Mesenchymal stem cell (in vitro differentiated cells and primary cell): ENCODE results near the gene SLC7A7.

Experiments used
- DNase-seq: peaks from one replicate; pipeline ENCODE4 v3.0.0-alpha.2; 2013
- H2AFZ ChIP-seq: one replicate; pipeline ENCODE4 v1.6.1; 2013; ENCODE audit warnings: low read depth, mild to moderate bottlenecking, control low read depth, inconsistent platforms, low read length, moderate library complexity
- H2AK5ac ChIP-seq: 2 replicates; pipeline ENCODE4 v1.6.1; 2013; ENCODE audit warnings: low read length, moderate library complexity, mild to moderate bottlenecking, inconsistent platforms; ENCODE audit not compliant: severe bottlenecking
- H2BK120ac ChIP-seq: one replicate; pipeline ENCODE4 v1.6.1; 2013; ENCODE audit warnings: low read depth, mild to moderate bottlenecking, inconsistent platforms, low read length, moderate library complexity
- H2BK12ac ChIP-seq, 2 experiments: one replicate each; pipeline ENCODE4 v1.6.1; 2013; ENCODE audit warnings: inconsistent platforms in 2 of 2, low read length in 2 of 2, mild to moderate bottlenecking in 2 of 2, moderate library complexity in 2 of 2, control low read depth in 1 of 2
- H2BK15ac ChIP-seq: one replicate; pipeline ENCODE4 v1.6.1; 2013; ENCODE audit warnings: mild to moderate bottlenecking, low read depth, inconsistent platforms; ENCODE audit not compliant: poor library complexity, severe bottlenecking
- H2BK5ac ChIP-seq: 2 replicates; pipeline ENCODE4 v1.6.1; 2013; ENCODE audit warnings: low read depth, mild to moderate bottlenecking, low read length, control low read depth, inconsistent platforms; ENCODE audit not compliant: poor library complexity, severe bottlenecking
- H3K14ac ChIP-seq, 2 experiments: one replicate each; pipeline ENCODE4 v1.6.1; 2013; ENCODE audit warnings: inconsistent platforms in 2 of 2, low read length in 2 of 2, control low read depth in 1 of 2, mild to moderate bottlenecking in 1 of 2, moderate library complexity in 1 of 2
- H3K18ac ChIP-seq, 2 experiments: one replicate each; pipeline ENCODE4 v1.6.1; 2013; ENCODE audit warnings: inconsistent platforms in 2 of 2, low read length in 2 of 2, control low read depth in 1 of 2, low read depth in 1 of 2, mild to moderate bottlenecking in 1 of 2
- H3K23ac ChIP-seq, 2 experiments: one replicate each; pipeline ENCODE4 v1.6.1; 2013; ENCODE audit warnings: inconsistent platforms in 2 of 2, low read length in 2 of 2, mild to moderate bottlenecking in 2 of 2, moderate library complexity in 2 of 2, control low read depth in 1 of 2
- H3K27ac ChIP-seq: 2 replicates; pipeline ENCODE4 v1.5.1; 2013; ENCODE audit warnings: mild to moderate bottlenecking, moderate library complexity, low read length, control low read depth, inconsistent platforms; ENCODE audit not compliant: poor library complexity, severe bottlenecking
- H3K27me3 ChIP-seq, 2 experiments: 2 replicates each; pipeline versions ENCODE4 v1.6.1 to v1.7.0; 2013; ENCODE audit warnings: low read length in 2 of 2, mild to moderate bottlenecking in 2 of 2, moderate library complexity in 2 of 2, control low read depth in 1 of 2, inconsistent platforms in 1 of 2; ENCODE audit not compliant: control insufficient read depth in 1 of 2, insufficient read depth in 1 of 2
- H3K36me3 ChIP-seq, 2 experiments: 2 replicates each; pipeline versions ENCODE4 v1.6.1 to v1.7.0; 2013; ENCODE audit warnings: low read length in 2 of 2, control low read depth in 1 of 2, inconsistent platforms in 1 of 2, low read depth in 1 of 2, mild to moderate bottlenecking in 1 of 2; ENCODE audit not compliant: insufficient read depth in 2 of 2, control insufficient read depth in 1 of 2
- H3K4ac ChIP-seq, 2 experiments: one replicate each; pipeline ENCODE4 v1.6.1; 2013; ENCODE audit warnings: inconsistent platforms in 2 of 2, low read length in 2 of 2, mild to moderate bottlenecking in 2 of 2, moderate library complexity in 2 of 2, control low read depth in 1 of 2, low read depth in 1 of 2
- H3K4me1 ChIP-seq: 2 replicates; pipeline ENCODE4 v1.6.1; 2013; ENCODE audit warnings: low read depth, low read length, control low read depth; ENCODE audit not compliant: control insufficient read depth, insufficient read depth
- H3K4me2 ChIP-seq: 2 replicates; pipeline ENCODE4 v1.6.1; 2013; ENCODE audit warnings: low read length, mild to moderate bottlenecking, inconsistent platforms; ENCODE audit not compliant: poor library complexity, severe bottlenecking
- H3K4me3 ChIP-seq, 2 experiments: 2 replicates each; pipeline versions ENCODE4 v1.5.1 to v1.7.0; 2013; ENCODE audit warnings: low read length in 2 of 2, mild to moderate bottlenecking in 2 of 2, control low read depth in 1 of 2, low read depth in 1 of 2; ENCODE audit not compliant: insufficient read depth in 1 of 2
- H3K79me1 ChIP-seq: replicated peaks from 2 replicates; pipeline ENCODE4 v1.6.1; 2013; ENCODE audit warnings: mild to moderate bottlenecking, control low read depth, low read length, inconsistent platforms; ENCODE audit not compliant: poor library complexity, severe bottlenecking
- H3K9ac ChIP-seq: 2 replicates; pipeline ENCODE4 v1.7.0; 2013; ENCODE audit warnings: mild to moderate bottlenecking, low read length, moderate library complexity
- H3K9me3 ChIP-seq: 2 replicates; pipeline ENCODE4 v1.7.0; 2013; ENCODE audit warnings: mild to moderate bottlenecking, low read length; ENCODE audit not compliant: control insufficient read depth
- H4K8ac ChIP-seq: one replicate; pipeline ENCODE4 v1.6.1; 2013; ENCODE audit warnings: inconsistent platforms, mild to moderate bottlenecking, low read length, moderate library complexity
- H4K91ac ChIP-seq: one replicate; pipeline ENCODE4 v1.6.1; 2013; ENCODE audit warnings: mild to moderate bottlenecking, low read length, inconsistent platforms
- WGBS: methylation state at CpG from one replicate; pipeline ENCODE4 v1.1.7; 2013; ENCODE audit warnings: mixed read lengths; 5-methylcytosine and 5-hydroxymethylcytosine counted together

Gene SLC7A7

DNA sequence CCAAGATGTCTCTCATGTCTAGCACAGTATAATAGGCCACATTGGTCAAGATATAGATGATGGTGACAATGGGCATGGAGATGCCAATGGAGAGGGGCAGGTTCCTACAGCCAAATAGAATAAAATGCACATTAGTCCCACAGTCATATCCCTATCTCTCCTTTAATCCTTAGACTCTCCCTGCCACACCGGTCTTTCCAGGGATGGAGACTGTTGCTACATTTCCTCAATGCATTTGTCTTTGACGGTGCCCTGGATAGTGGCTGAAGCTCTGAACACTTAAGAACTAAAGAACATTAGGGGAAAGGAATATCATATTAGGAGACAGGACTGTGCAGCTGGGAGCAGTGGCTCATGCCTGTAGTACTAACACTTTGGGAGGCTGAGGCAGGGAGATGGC is 39.0 kb downstream of the SLC7A7 start:
- no peak overlapping the region for H2AFZ ChIP-seq
- H3K14ac ChIP-seq = no peak overlapping the region
- peaks cover 20 to 47% of the 10 kb centered on the region in 2 experiments for H3K36me3 ChIP-seq
- no peak overlapping the region for H3K23ac ChIP-seq
- H3K4me3 ChIP-seq = no peak overlapping the region
- H3K18ac ChIP-seq = no peak overlapping the region
- no peaks in the 10 kb centered on the region for H3K27me3 ChIP-seq
- no peak overlapping the region for H3K4ac ChIP-seq
- H4K91ac ChIP-seq = no peak overlapping the region
- no peak overlapping the region for H3K4me2 ChIP-seq
- H2BK5ac ChIP-seq = no peak overlapping the region
- H3K9me3 ChIP-seq = no peaks in the 10 kb centered on the region
- H2BK15ac ChIP-seq = no peak overlapping the region
- no peak overlapping the region for H3K27ac ChIP-seq
- no peak overlapping the region for H4K8ac ChIP-seq
- DNase-seq = no peak
- H2BK120ac ChIP-seq = no peak overlapping the region
- no peak overlapping the region for H2AK5ac ChIP-seq
- peaks cover 2% of the 10 kb centered on the region for H3K79me1 ChIP-seq
- H3K9ac ChIP-seq = no peak overlapping the region
- WGBS = 95% methylated on average over 2 of the region's 2 CpGs
- H3K4me1 ChIP-seq = peaks cover 10% of the 10 kb centered on the region
- no peak overlapping the region for H2BK12ac ChIP-seq

DNA sequence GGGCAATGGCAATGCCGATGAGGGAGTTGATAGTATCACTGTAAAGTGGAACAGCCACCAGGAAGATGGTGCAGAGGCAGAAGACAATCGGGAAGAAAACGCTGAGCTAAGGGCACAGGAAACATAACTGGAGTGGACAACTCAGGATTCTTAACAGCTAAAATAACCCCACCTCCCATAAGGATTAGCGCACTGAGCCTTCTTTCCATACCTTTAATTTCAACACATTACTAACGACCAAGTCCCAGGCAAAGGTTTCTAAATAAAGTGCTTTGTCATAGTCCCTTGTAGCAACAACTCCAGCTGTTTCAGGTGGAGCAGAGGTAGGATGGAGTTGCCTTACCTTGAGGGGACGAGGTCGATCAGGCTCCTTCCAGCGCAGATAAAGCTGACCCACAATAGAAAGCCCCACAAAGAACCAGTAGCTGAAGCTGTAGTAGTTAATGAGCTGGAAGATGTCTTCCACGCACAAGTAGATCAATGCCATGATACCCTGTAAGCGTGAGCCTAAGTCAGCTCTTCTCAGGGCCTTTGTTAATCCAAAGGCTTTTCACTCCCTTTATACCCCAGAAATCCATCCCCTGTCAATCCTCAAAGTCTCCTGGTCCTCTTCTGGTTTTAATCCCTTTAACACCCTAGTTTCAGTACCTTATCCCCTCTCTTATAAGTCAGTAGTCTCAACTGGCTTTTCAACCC is 41.1 kb downstream of the SLC7A7 start:
- Histone ChIP-seq H3K23ac (no peak overlapping the region), H3K36me3 (peaks cover 35 to 67% of the 10 kb centered on the region in 2 experiments), H2BK5ac (no peak overlapping the region), H4K91ac (no peak overlapping the region), H2BK120ac (no peak overlapping the region), H3K4me3 (no peak overlapping the region), H3K14ac (no peak overlapping the region), H2AFZ (no peak overlapping the region), H3K4ac (no peak overlapping the region), H2AK5ac (no peak overlapping the region), H3K18ac (no peak overlapping the region), H3K9ac (no peak overlapping the region), H2BK12ac (no peak overlapping the region), H4K8ac (no peak overlapping the region), H3K27ac (no peak overlapping the region), H2BK15ac (no peak overlapping the region), H3K79me1 (peaks cover 19% of the 10 kb centered on the region), H3K27me3 (no peaks in the 10 kb centered on the region), H3K4me2 (no peak overlapping the region), H3K9me3 (no peaks in the 10 kb centered on the region), H3K4me1 (no peaks in the 10 kb centered on the region)
- WGBS = 98% methylated on average over 9 of the region's 10 CpGs
- no peak for DNase-seq

- Histone ChIP-seq H2BK5ac (no peak overlapping the region), H3K14ac (no peak overlapping the region), H3K9me3 (no peaks in the 10 kb centered on the region), H2AK5ac (no peak overlapping the region), H3K27me3 (no peaks in the 10 kb centered on the region), H3K9ac (no peak overlapping the region), H3K4me2 (no peak overlapping the region), H4K8ac (no peak overlapping the region), H3K18ac (no peak overlapping the region), H2AFZ (no peak overlapping the region), H3K36me3 (peaks cover 35 to 73% of the 10 kb centered on the region in 2 experiments), H2BK120ac (no peak overlapping the region), H3K79me1 (peaks cover 20% of the 10 kb centered on the region), H3K4me3 (no peak overlapping the region), H3K4me1 (no peaks in the 10 kb centered on the region), H2BK12ac (no peak overlapping the region), H3K27ac (no peak overlapping the region), H3K23ac (no peak overlapping the region), H2BK15ac (no peak overlapping the region), H3K4ac (no peak overlapping the region), H4K91ac (no peak overlapping the region)
- WGBS = over 99% methylated on average over 7 of the region's 8 CpGs
- no peak for DNase-seq
Measured at GRCh38 chr14:22773162-22774010, 41.8 kb downstream of the SLC7A7 start.

GRCh38 chr14:22772725-22773124 is 42.5 kb downstream of the SLC7A7 start:
- H2AK5ac ChIP-seq = no peak overlapping the region
- H3K4me1 ChIP-seq = peaks cover 2% of the 10 kb centered on the region
- H2BK15ac ChIP-seq = no peak overlapping the region
- H3K9me3 ChIP-seq = no peaks in the 10 kb centered on the region
- no peak overlapping the region for H2BK120ac ChIP-seq
- no peak overlapping the region for H3K18ac ChIP-seq
- H4K91ac ChIP-seq = no peak overlapping the region
- H3K27me3 ChIP-seq = no peaks in the 10 kb centered on the region
- peaks cover 35 to 79% of the 10 kb centered on the region in 2 experiments for H3K36me3 ChIP-seq
- H3K27ac ChIP-seq = no peak overlapping the region
- no peak overlapping the region for H4K8ac ChIP-seq
- no peak overlapping the region for H3K4me3 ChIP-seq
- no peak overlapping the region for H2BK12ac ChIP-seq
- H2BK5ac ChIP-seq = no peak overlapping the region
- 100% methylated on average over 1 of the region's 1 CpG for WGBS
- H3K23ac ChIP-seq = no peak overlapping the region
- H3K14ac ChIP-seq = no peak overlapping the region
- no peak overlapping the region for H2AFZ ChIP-seq
- DNase-seq = no peak
- no peak overlapping the region for H3K4me2 ChIP-seq
- no peak overlapping the region for H3K4ac ChIP-seq
- no peak overlapping the region for H3K9ac ChIP-seq
- peaks cover 21% of the 10 kb centered on the region for H3K79me1 ChIP-seq
